Astrocyte (in vitro differentiated cells and primary cell): ENCODE measurements around the gene FEM1B. TPM values are rescaled to one million over a fixed set of nuclear protein-coding genes. Genes with fewer than 3 reads are reported as not detected.
A peak's percentile ranks its signal among the peaks of the same experiment; 100 is the strongest.

ENCODE experiments used
- DNase-seq: peaks from one replicate; pipeline ENCODE4 v3.0.0-alpha.2; 2010; ENCODE audit warnings: low read depth
- FAIRE-seq: peaks from 2 replicates; lab custom pipeline; 2011; peaks lifted over from hg19 to GRCh38; lab: Jason Lieb, UNC
- H2AFZ ChIP-seq: 2 replicates; pipeline ENCODE4 v1.6.0; 2012; ENCODE audit warnings: low read depth, low read length, inconsistent platforms
- H3K27ac ChIP-seq: 2 replicates; pipeline ENCODE4 v1.5.1; 2011; ENCODE audit warnings: low read depth, low read length, inconsistent platforms
- H3K27me3 ChIP-seq: 2 replicates; pipeline ENCODE4 v1.6.0; 2011; ENCODE audit warnings: low read length, inconsistent platforms; ENCODE audit not compliant: insufficient read depth
- H3K36me3 ChIP-seq: 2 replicates; pipeline ENCODE4 v1.5.1; 2011; ENCODE audit warnings: low read length, inconsistent platforms; ENCODE audit not compliant: insufficient read depth
- H3K4me1 ChIP-seq: 2 replicates; pipeline ENCODE4 v1.5.1; 2011; ENCODE audit warnings: low read length, inconsistent platforms; ENCODE audit not compliant: insufficient read depth
- H3K4me2 ChIP-seq: 2 replicates; pipeline ENCODE4 v1.6.0; 2012; ENCODE audit warnings: low read length, inconsistent platforms
- H3K4me3 ChIP-seq: 2 replicates; pipeline ENCODE4 v1.5.1; 2011; ENCODE audit warnings: low read depth, mild to moderate bottlenecking, low read length, inconsistent platforms; ENCODE audit not compliant: insufficient read depth
- H3K79me2 ChIP-seq: 2 replicates; pipeline ENCODE4 v1.6.0; 2012; ENCODE audit warnings: mild to moderate bottlenecking, low read length, inconsistent platforms; ENCODE audit not compliant: insufficient read depth
- H3K9ac ChIP-seq: 2 replicates; pipeline ENCODE4 v1.6.0; 2012; ENCODE audit warnings: mild to moderate bottlenecking, low read length, inconsistent platforms
- H3K9me3 ChIP-seq: 2 replicates; pipeline ENCODE4 v1.5.1; 2012; ENCODE audit warnings: low read depth, mild to moderate bottlenecking, low read length, inconsistent platforms; ENCODE audit not compliant: insufficient read depth
- H4K20me1 ChIP-seq: 2 replicates; pipeline ENCODE4 v1.6.0; 2012; ENCODE audit warnings: low read length, inconsistent platforms; ENCODE audit not compliant: insufficient read depth
- H3K27ac Mint-ChIP-seq: one replicate; pipeline ENCODE4 v1.8.0; 2021; ENCODE audit warnings: mild to moderate bottlenecking, mixed read lengths; ENCODE audit not compliant: unreplicated experiment
- H3K27me3 Mint-ChIP-seq: one replicate; pipeline ENCODE4 v1.8.0; 2021; ENCODE audit warnings: low read depth, mixed read lengths; ENCODE audit not compliant: unreplicated experiment
- H3K36me3 Mint-ChIP-seq: one replicate; pipeline ENCODE4 v1.8.0; 2021; ENCODE audit warnings: low read depth, mixed read lengths; ENCODE audit not compliant: unreplicated experiment
- H3K4me1 Mint-ChIP-seq: one replicate; pipeline ENCODE4 v1.8.0; 2021; ENCODE audit warnings: low read depth, mixed read lengths; ENCODE audit not compliant: unreplicated experiment
- H3K4me3 Mint-ChIP-seq: one replicate; pipeline ENCODE4 v1.8.0; 2021; ENCODE audit warnings: mild to moderate bottlenecking, moderate library complexity, mixed read lengths; ENCODE audit not compliant: unreplicated experiment
- H3K9me3 Mint-ChIP-seq: one replicate; pipeline ENCODE4 v1.8.0; 2021; ENCODE audit warnings: mild to moderate bottlenecking, mixed read lengths; ENCODE audit not compliant: unreplicated experiment
- CTCF ChIP-seq: IDR thresholded peaks from 2 replicates; pipeline ENCODE4 v1.5.1; 2011; ENCODE audit warnings: low read depth, mild to moderate bottlenecking, inconsistent platforms, low read length, moderate library complexity; ENCODE audit not compliant: insufficient read depth
- EZH2 ChIP-seq: IDR thresholded peaks from 2 replicates; pipeline ENCODE4 v1.6.1; 2012; ENCODE audit warnings: mild to moderate bottlenecking, low read length, inconsistent platforms; ENCODE audit not compliant: insufficient read depth
- total RNA-seq: library from RNA; stranded (reverse); gene quantifications from 2 replicates; pipeline ENCODE4 v1.2.1, GENCODE V29; 2021

Gene FEM1B
- total RNA-seq, 1 donor from 2014 or later = 38.6 TPM

GRCh38 chr15:68343579-68344225 is 66.2 kb downstream of the FEM1B start:
- no peak overlapping the region for H3K4me2 ChIP-seq
- H3K9ac ChIP-seq = no peak overlapping the region
- H3K27me3 ChIP-seq = no peaks in the 10 kb centered on the region
- Mint-ChIP-seq H3K4me3 (no peak overlapping the region), H3K27me3 (peaks cover 2% of the 10 kb centered on the region), H3K27ac (no peak overlapping the region), H3K36me3 (peaks cover 68% of the 10 kb centered on the region), H3K4me1 (peaks cover 47% of the 10 kb centered on the region), H3K9me3 (no peaks in the 10 kb centered on the region)
- no peak for FAIRE-seq
- H2AFZ ChIP-seq = no peak overlapping the region
- H3K36me3 ChIP-seq = peaks cover 27% of the 10 kb centered on the region
- DNase-seq = no peak
- no peak overlapping the region for H3K27ac ChIP-seq
- H4K20me1 ChIP-seq = no peaks in the 10 kb centered on the region
- no peak for TF ChIP-seq EZH2
- no peak for TF ChIP-seq CTCF
- no peaks in the 10 kb centered on the region for H3K9me3 ChIP-seq
- no peaks in the 10 kb centered on the region for H3K79me2 ChIP-seq
- peaks cover 31% of the 10 kb centered on the region for H3K4me1 ChIP-seq
- no peak overlapping the region for H3K4me3 ChIP-seq

- DNase-seq (no peak), FAIRE-seq (no peak)
- no peak overlapping the region for H3K4me3 Mint-ChIP-seq
- H2AFZ ChIP-seq = no peak overlapping the region
- H3K4me1 ChIP-seq = peaks cover 31% of the 10 kb centered on the region
- no peak for TF ChIP-seq EZH2
- TF ChIP-seq CTCF = no peak
- H3K27me3 Mint-ChIP-seq = peaks cover 2% of the 10 kb centered on the region
- peaks cover 33% of the 10 kb centered on the region for H3K36me3 ChIP-seq
- H4K20me1 ChIP-seq = no peaks in the 10 kb centered on the region
- H3K27me3 ChIP-seq = no peaks in the 10 kb centered on the region
- H3K36me3 Mint-ChIP-seq = peaks cover 70% of the 10 kb centered on the region
- peak overlapping the region; percentile 62 for H3K27ac Mint-ChIP-seq
- H3K4me3 ChIP-seq = no peak overlapping the region
- no peak overlapping the region for H3K27ac ChIP-seq
- no peak overlapping the region for H3K9ac ChIP-seq
- H3K79me2 ChIP-seq = no peaks in the 10 kb centered on the region
- no peaks in the 10 kb centered on the region for H3K9me3 Mint-ChIP-seq
- H3K4me2 ChIP-seq = no peak overlapping the region
- peaks cover 48% of the 10 kb centered on the region for H3K4me1 Mint-ChIP-seq
- no peaks in the 10 kb centered on the region for H3K9me3 ChIP-seq
Measured at GRCh38 chr15:68344600-68344999, 67.1 kb downstream of the FEM1B start.

Other genes starting within 250 kb of the FEM1B start
- 30.2 and 32.0 TPM in 2 replicates for gene PIAS1, start 223.4 kb upstream of the FEM1B start, total RNA-seq
- 0.26 and 0.91 TPM in 2 replicates for gene CALML4, start 72.4 kb upstream of the FEM1B start, total RNA-seq
- 15.4 and 19.0 TPM in 2 replicates for gene CLN6, start 48.0 kb upstream of the FEM1B start, total RNA-seq
- gene ITGA11, start 154.4 kb downstream of the FEM1B start, total RNA-seq = 193 and 369 TPM in 2 replicates